Endothelial cell of umbilical vein (primary cell): ENCODE data around the gene MT2A. TPM values are rescaled to one million over a fixed set of nuclear protein-coding genes. Genes with fewer than 3 reads are reported as not detected.

Experiments
- BruUV-seq: library from RNA; stranded (reverse); fragments of 400-500 nt; replicated peaks from 2 replicates; lab custom pipeline; 2021; lab: Mats Ljungman, UMichigan
- CTCF ChIA-PET: fragments of 300-600, 350-600 bp; sonication (Branson Sonifier 250); formaldehyde crosslinking; loops from one replicate; lab custom pipeline; 2021; ENCODE audit warnings: antibody characterized with exemption, inconsistent platforms; lab: Charles Lee
- POLR2A ChIA-PET: fragments of 300-600, 350-600 bp; sonication (Branson Sonifier 250); formaldehyde crosslinking; loops from one replicate; lab custom pipeline; 2021; ENCODE audit warnings: antibody characterized with exemption, inconsistent platforms; lab: Charles Lee
- DNase-seq: peaks from one replicate; pipeline ENCODE4 v3.0.0-alpha.2; 2011; ENCODE audit warnings: low read depth, low spot score
- FAIRE-seq: peaks from 2 replicates; lab custom pipeline; 2011; peaks lifted over from hg19 to GRCh38; lab: Jason Lieb, UNC
- H2AFZ ChIP-seq: 2 replicates; pipeline ENCODE4 v1.6.0; 2012; ENCODE audit warnings: low read depth, low read length, control low read depth, inconsistent platforms
- H3K27ac ChIP-seq: 2 replicates; pipeline ENCODE4 v1.5.1; 2011; ENCODE audit warnings: low read depth, mild to moderate bottlenecking, control low read depth, low read length, moderate library complexity; ENCODE audit not compliant: insufficient read depth
- H3K27me3 ChIP-seq, 2 experiments: 2 replicates each; pipeline versions ENCODE4 v1.6.0 to v1.6.1; 2011; ENCODE audit warnings: low read length in 2 of 2, mixed read lengths in 1 of 2; ENCODE audit not compliant: control insufficient read depth in 2 of 2, insufficient read depth in 2 of 2
- H3K36me3 ChIP-seq, 2 experiments: 2 replicates in 1 of 2; 3 replicates in 1 of 2; pipeline ENCODE4 v1.5.1; 2011; ENCODE audit warnings: low read length in 2 of 2, mild to moderate bottlenecking in 1 of 2, moderate library complexity in 1 of 2; ENCODE audit not compliant: control insufficient read depth in 2 of 2, insufficient read depth in 2 of 2; ENCODE audit errors: extremely low read depth in 1 of 2
- H3K4me1 ChIP-seq: 3 replicates; pipeline ENCODE4 v1.5.1; 2011; ENCODE audit warnings: mild to moderate bottlenecking, low read length; ENCODE audit not compliant: control insufficient read depth, insufficient read depth; ENCODE audit errors: extremely low read depth
- H3K4me2 ChIP-seq: 2 replicates; pipeline ENCODE4 v1.6.1; 2011; ENCODE audit warnings: low read length, control low read depth, mixed read lengths; ENCODE audit not compliant: insufficient read depth
- H3K4me3 ChIP-seq, 3 experiments: fragments of 200-600 bp in 1 of 3; sonication (generic), shearing (Covaris generic) in 1 of 3; replicated peaks in 1 of 3; 2 replicates each; pipeline ENCODE4 v1.5.1; 2011 to 2016; ENCODE audit warnings: control low read depth in 3 of 3, low read length in 3 of 3, mild to moderate bottlenecking in 2 of 3, inconsistent platforms in 1 of 3, low read depth in 1 of 3, moderate library complexity in 1 of 3; ENCODE audit not compliant: insufficient read depth in 1 of 3
- H3K79me2 ChIP-seq: 2 replicates; pipeline ENCODE4 v1.6.0; 2012; ENCODE audit warnings: low read length, inconsistent platforms; ENCODE audit not compliant: control insufficient read depth, insufficient read depth
- H3K9ac ChIP-seq: replicated peaks from 2 replicates; pipeline ENCODE3; 2011; ENCODE audit warnings: low read length, control low read depth; ENCODE audit not compliant: insufficient read depth; ENCODE audit errors: extremely low read depth
- H3K9me1 ChIP-seq: replicated peaks from 3 replicates; pipeline ENCODE4 v1.6.0; 2011; ENCODE audit warnings: mild to moderate bottlenecking, low read length; ENCODE audit not compliant: control insufficient read depth, insufficient read depth; ENCODE audit errors: extremely low read depth
- H3K9me3 ChIP-seq: replicated peaks from 2 replicates; pipeline ENCODE4 v1.5.1; 2012; ENCODE audit warnings: low read length, inconsistent platforms; ENCODE audit not compliant: control insufficient read depth, insufficient read depth
- H4K20me1 ChIP-seq: replicated peaks from 2 replicates; pipeline ENCODE3; 2011; ENCODE audit warnings: mild to moderate bottlenecking, low read length; ENCODE audit not compliant: control insufficient read depth, insufficient read depth; ENCODE audit errors: extremely low read depth
- CTCF ChIP-seq, 2 donors: IDR thresholded peaks; 1 replicate in 1 of 2; 2 replicates in 1 of 2; pipeline ENCODE4 v1.5.1; 2011; ENCODE audit warnings: low read length in 2 of 2, mild to moderate bottlenecking in 2 of 2, moderate library complexity in 2 of 2, control low read depth in 1 of 2, inconsistent platforms in 1 of 2, low read depth in 1 of 2; ENCODE audit not compliant: insufficient read depth in 1 of 2; ENCODE audit errors: extremely low read depth in 1 of 2
- EZH2 ChIP-seq: IDR thresholded peaks from 2 replicates; pipeline ENCODE4 v1.6.1; 2012; ENCODE audit warnings: borderline replicate concordance, low read depth, mild to moderate bottlenecking, moderate library complexity, low read length, inconsistent platforms; ENCODE audit not compliant: severe bottlenecking
- FOS ChIP-seq: IDR thresholded peaks from 2 replicates; pipeline ENCODE4 v1.6.1; 2011; ENCODE audit warnings: mild to moderate bottlenecking, low read length, moderate library complexity, borderline replicate concordance; ENCODE audit not compliant: insufficient read depth
- GATA2 ChIP-seq: IDR thresholded peaks from 2 replicates; pipeline ENCODE4 v1.7.0; 2011; ENCODE audit warnings: low read depth, mild to moderate bottlenecking, moderate library complexity, mixed read lengths, low read length; ENCODE audit not compliant: insufficient read length, insufficient read depth
- JUN ChIP-seq: IDR thresholded peaks from 2 replicates; pipeline ENCODE4 v1.6.1; 2011; ENCODE audit warnings: borderline replicate concordance, low read depth; ENCODE audit not compliant: insufficient read length, insufficient read depth
- MYC ChIP-seq: IDR thresholded peaks from one replicate; pipeline ENCODE4 v1.6.1; 2011; ENCODE audit warnings: mild to moderate bottlenecking, low read depth, low read length
- POLR2A ChIP-seq: IDR thresholded peaks from 2 replicates; pipeline ENCODE4 v1.6.1; 2012; ENCODE audit warnings: low read depth, mild to moderate bottlenecking, control low read depth, low read length
- POLR2AphosphoS5 ChIP-seq: IDR thresholded peaks from 2 replicates; pipeline ENCODE4 v1.6.1; 2012; ENCODE audit warnings: low read depth, mild to moderate bottlenecking, control low read depth, low read length, moderate library complexity; ENCODE audit not compliant: insufficient read depth
- dilution Hi-C: fragments of 300-500 bp; cut with MboI; formaldehyde crosslinking; loops from one replicate; pipeline ENCODE4 v1.15.0; 2019; ENCODE audit warnings: low sequenced_read_pairs; ENCODE audit not compliant: extremely low pct_ligation_motif_present
- intact Hi-C: fragments of 100-400 bp; cut with micrococcal nuclease; formaldehyde crosslinking; loops from one replicate; pipeline ENCODE4 v1.10.0; 2022
- polyA plus RNA-seq, 4 experiments: library from polyadenylated mRNA; depleted of rRNA in 3 of 4; stranded (reverse) in 3 of 4; unstranded in 1 of 4; fragments of >200 nt; gene quantifications; 2 replicates each; pipeline versions ENCODE4 v1.2.1 to v1.2.3, GENCODE V29; 2011 to 2012; ENCODE audit warnings: missing spikeins in 1 of 4
- total RNA-seq: library from RNA; stranded (reverse); gene quantifications from 2 replicates; pipeline ENCODE4 v1.2.3, GENCODE V29; 2021
- TF ChIP-seq, protein P1 (sequence below): IDR thresholded peaks from 2 replicates; pipeline ENCODE4 v1.6.1; 2011; ENCODE audit not compliant: insufficient read depth, insufficient read length

The MT2A gene
- total and polyA plus RNA-seq, 2 donors (not counting 3 experiments of a cell fraction or from before 2014, with no cell fraction given), result 276 to 1,337 TPM

GRCh38 chr16:56639045-56639444 lies 30.7 kb downstream of the MT2A start:
- Histone ChIP-seq H3K4me1 (peaks cover 18% of the 10 kb centered on the region), H2AFZ (no peak overlapping the region), H3K4me2 (no peak overlapping the region), H3K27me3 (peaks cover 36 to 50% of the 10 kb centered on the region in 2 experiments), H3K36me3 (no peaks in the 10 kb centered on the region), H3K9ac (no peak overlapping the region), H3K9me3 (no peaks in the 10 kb centered on the region), H3K27ac (no peak overlapping the region), H3K9me1 (no peaks in the 10 kb centered on the region), H3K79me2 (no peaks in the 10 kb centered on the region), H3K4me3 (no peak overlapping the region), H4K20me1 (no peaks in the 10 kb centered on the region)
- POLR2A ChIA-PET, result no interaction called here
- DNase-seq (no peak), FAIRE-seq (no peak)
- no TSS peak for BruUV-seq
- TF ChIP-seq POLR2A (no peak), POLR2AphosphoS5 (no peak), FOS (no peak), GATA2 (no peak), CTCF (IDR thresholded peaks at IDR 0.05; ENCODE audit: extremely low read depth in 1 of 2, insufficient read depth in 1 of 2, low read depth in 1 of 2, low read length in 2 of 2) (no peak), JUN (no peak), EZH2 (no peak), MYC (no peak)
- TF ChIP-seq, protein P1, sequence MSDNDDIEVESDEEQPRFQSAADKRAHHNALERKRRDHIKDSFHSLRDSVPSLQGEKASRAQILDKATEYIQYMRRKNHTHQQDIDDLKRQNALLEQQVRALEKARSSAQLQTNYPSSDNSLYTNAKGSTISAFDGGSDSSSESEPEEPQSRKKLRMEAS, result no peak
- CTCF ChIA-PET, result interaction anchor here (1.0 to 1.7 kb wide), 4 partner anchors 16 to 62 kb away, joined by 3 to 6 read pairs (median 4); partner anchors contain the start of gene MT2A
- dilution Hi-C loops, result no loop called here
- intact Hi-C loops, result loop anchor here (2.0 kb wide), 1 partner anchor 44 kb away; the partner anchor contains the start of gene MT1X
